H1 (cell line): ENCODE data around the gene TADA3. TPM values are rescaled to one million over a fixed set of nuclear protein-coding genes. Genes with fewer than 3 reads are reported as not detected.

Source experiments
- CTCF ChIA-PET: fragments of 300-600 bp; sonication (Branson Sonifier 250); formaldehyde crosslinking; loops from one replicate; lab custom pipeline; 2021; ENCODE audit not compliant: partially characterized antibody; lab: Charles Lee
- POLR2A ChIA-PET: fragments of 300-600 bp; sonication (Branson Sonifier 250); formaldehyde crosslinking; loops from one replicate; lab custom pipeline; 2021; ENCODE audit warnings: inconsistent platforms; ENCODE audit not compliant: partially characterized antibody; lab: Charles Lee
- DNase-seq, 2 experiments: peaks; one replicate each; pipeline versions ENCODE4 v3.0.0 to v3.0.0-alpha.2; 2010 to 2022; ENCODE audit warnings: low spot score in 2 of 2, low read depth in 1 of 2, mixed read lengths in 1 of 2
- FAIRE-seq: peaks from 2 replicates; lab custom pipeline; 2011; peaks lifted over from hg19 to GRCh38; lab: Jason Lieb, UNC
- H2AFZ ChIP-seq: 2 replicates; pipeline ENCODE4 v1.8.1; 2012; ENCODE audit warnings: low read length, inconsistent platforms
- H2AK5ac ChIP-seq: 2 replicates; pipeline ENCODE4 v1.6.1; 2013; ENCODE audit warnings: low read depth, low read length
- H2BK120ac ChIP-seq: replicated peaks from 2 replicates; pipeline ENCODE3; 2013; ENCODE audit warnings: low read depth, low read length, inconsistent platforms
- H2BK12ac ChIP-seq: 2 replicates; pipeline ENCODE4 v1.6.1; 2013; ENCODE audit warnings: low read depth, low read length
- H2BK15ac ChIP-seq: 2 replicates; pipeline ENCODE4 v1.6.1; 2013; ENCODE audit warnings: low read length
- H2BK20ac ChIP-seq: 2 replicates; pipeline ENCODE4 v1.6.1; 2013; ENCODE audit warnings: low read length
- H2BK5ac ChIP-seq: 2 replicates; pipeline ENCODE4 v1.6.1; 2013; ENCODE audit warnings: low read depth, low read length
- H3K14ac ChIP-seq: 2 replicates; pipeline ENCODE4 v1.6.1; 2013; ENCODE audit warnings: inconsistent platforms; ENCODE audit not compliant: insufficient read length
- H3K18ac ChIP-seq: 2 replicates; pipeline ENCODE4 v1.6.1; 2013; ENCODE audit warnings: low read length; ENCODE audit errors: extremely low read depth
- H3K23ac ChIP-seq: 2 replicates; pipeline ENCODE4 v1.6.1; 2013; ENCODE audit warnings: inconsistent platforms; ENCODE audit not compliant: insufficient read length
- H3K23me2 ChIP-seq: 2 replicates; pipeline ENCODE4 v1.6.1; 2013; ENCODE audit warnings: low read depth, low read length
- H3K27ac ChIP-seq: 2 replicates; pipeline ENCODE4 v1.6.1; 2011; ENCODE audit warnings: low read depth, low read length, inconsistent platforms
- H3K27me3 ChIP-seq, 4 experiments: replicated peaks in 1 of 4; 1 replicate in 1 of 4; 2 replicates in 3 of 4; pipeline versions ENCODE4 v1.6.1 to v1.8.1; 2011 to 2013; ENCODE audit warnings: low read length in 3 of 4, mild to moderate bottlenecking in 3 of 4, inconsistent platforms in 2 of 4, mixed read lengths in 2 of 4, moderate library complexity in 1 of 4; ENCODE audit not compliant: control insufficient read depth in 3 of 4, insufficient read depth in 3 of 4; ENCODE audit errors: extremely low read depth in 1 of 4
- H3K36me3 ChIP-seq, 4 experiments: 2 replicates each; pipeline versions ENCODE4 v1.6.1 to v1.8.1; 2011 to 2013; ENCODE audit warnings: mild to moderate bottlenecking in 4 of 4, low read length in 3 of 4, moderate library complexity in 2 of 4, control low read depth in 1 of 4, inconsistent platforms in 1 of 4; ENCODE audit not compliant: insufficient read depth in 4 of 4, control insufficient read depth in 2 of 4
- H3K4ac ChIP-seq: replicated peaks from 2 replicates; pipeline ENCODE3; 2013; ENCODE audit warnings: low read length, low read depth, mixed read lengths, inconsistent platforms; ENCODE audit not compliant: insufficient read length
- H3K4me1 ChIP-seq, 4 experiments: replicated peaks in 1 of 4; 1 replicate in 1 of 4; 2 replicates in 3 of 4; pipeline versions ENCODE4 v1.6.1 to v1.8.1; 2011 to 2013; ENCODE audit warnings: low read length in 3 of 4, inconsistent platforms in 2 of 4, mixed read lengths in 1 of 4; ENCODE audit not compliant: insufficient read depth in 4 of 4, control insufficient read depth in 3 of 4
- H3K4me2 ChIP-seq, 2 experiments: 2 replicates each; pipeline versions ENCODE4 v1.6.1 to v1.8.1; 2011 to 2013; ENCODE audit warnings: low read depth in 2 of 2, low read length in 2 of 2, control low read depth in 1 of 2, inconsistent platforms in 1 of 2, mild to moderate bottlenecking in 1 of 2; ENCODE audit not compliant: insufficient read depth in 1 of 2
- H3K4me3 ChIP-seq, 4 experiments: fragments of 200-600, 300-600 bp in 1 of 4; sonication (generic), shearing (Covaris generic), sonication (Bioruptor Twin) in 1 of 4; 2 replicates each; pipeline versions ENCODE4 v1.5.1 to v1.8.1; 2011 to 2016; ENCODE audit warnings: low read length in 4 of 4, low read depth in 3 of 4, control low read depth in 2 of 4, inconsistent platforms in 2 of 4, mild to moderate bottlenecking in 2 of 4, mixed read lengths in 1 of 4, moderate library complexity in 1 of 4; ENCODE audit not compliant: insufficient read depth in 2 of 4; ENCODE audit errors: extremely low read depth in 1 of 4
- H3K56ac ChIP-seq: replicated peaks from 2 replicates; pipeline ENCODE3; 2013; ENCODE audit warnings: low read depth, mild to moderate bottlenecking, mixed read lengths, low read length, inconsistent platforms; ENCODE audit not compliant: insufficient read length
- H3K79me1 ChIP-seq: 2 replicates; pipeline ENCODE4 v1.6.1; 2013; ENCODE audit warnings: low read depth, low read length, control low read depth
- H3K79me2 ChIP-seq, 2 experiments: 2 replicates each; pipeline versions ENCODE4 v1.6.1 to v1.8.1; 2012 to 2013; ENCODE audit warnings: low read length in 2 of 2, mild to moderate bottlenecking in 2 of 2, inconsistent platforms in 1 of 2; ENCODE audit not compliant: insufficient read depth in 2 of 2, control insufficient read depth in 1 of 2
- H3K9ac ChIP-seq, 4 experiments: replicated peaks in 1 of 4; 1 replicate in 1 of 4; 2 replicates in 3 of 4; pipeline versions ENCODE4 v1.6.1 to v1.8.1; 2011 to 2013; ENCODE audit warnings: low read depth in 3 of 4, low read length in 3 of 4, control low read depth in 2 of 4, mild to moderate bottlenecking in 2 of 4, moderate library complexity in 2 of 4, inconsistent platforms in 1 of 4; ENCODE audit errors: extremely low read depth in 1 of 4
- H3K9me3 ChIP-seq, 2 experiments: 2 replicates each; pipeline versions ENCODE4 v1.6.1 to v1.8.1; 2012 to 2013; ENCODE audit warnings: mild to moderate bottlenecking in 2 of 2, moderate library complexity in 2 of 2, control low read depth in 1 of 2, inconsistent platforms in 1 of 2, low read depth in 1 of 2, low read length in 1 of 2, mixed read lengths in 1 of 2; ENCODE audit not compliant: insufficient read depth in 2 of 2
- H4K20me1 ChIP-seq, 2 experiments: replicated peaks in 1 of 2; 2 replicates each; pipeline versions ENCODE3 to v1.8.1; 2011 to 2013; ENCODE audit warnings: inconsistent platforms in 2 of 2, low read length in 2 of 2, mild to moderate bottlenecking in 1 of 2; ENCODE audit not compliant: insufficient read depth in 2 of 2, control insufficient read depth in 1 of 2
- H4K5ac ChIP-seq: 2 replicates; pipeline ENCODE4 v1.6.1; 2013; ENCODE audit warnings: low read length, low read depth, mixed read lengths, inconsistent platforms; ENCODE audit not compliant: insufficient read length
- H4K8ac ChIP-seq: 2 replicates; pipeline ENCODE4 v1.8.0; 2013; ENCODE audit warnings: mild to moderate bottlenecking, moderate library complexity, low read length, inconsistent platforms; ENCODE audit not compliant: insufficient read depth; ENCODE audit errors: extremely low read depth
- H4K91ac ChIP-seq: replicated peaks from 2 replicates; pipeline ENCODE3; 2013; ENCODE audit warnings: low read length, mixed read lengths, inconsistent platforms; ENCODE audit not compliant: insufficient read length
- CHD2 ChIP-seq: IDR thresholded peaks from 2 replicates; pipeline ENCODE4 v1.6.1; 2012; ENCODE audit warnings: low read length, improper control_type of control experiment
- NANOG ChIP-seq: IDR thresholded peaks from 2 replicates; pipeline ENCODE4 v1.6.1; 2011; ENCODE audit warnings: low read length, low read depth, mild to moderate bottlenecking, inconsistent platforms; ENCODE audit not compliant: insufficient read depth, poor library complexity, severe bottlenecking
- NRF1 ChIP-seq: IDR thresholded peaks from 2 replicates; pipeline ENCODE4 v1.6.1; 2011; ENCODE audit warnings: mild to moderate bottlenecking, low read depth, low read length, improper control_type of control experiment
- USF2 ChIP-seq: IDR thresholded peaks from 2 replicates; pipeline ENCODE4 v1.6.1; 2011; ENCODE audit warnings: low read length, improper control_type of control experiment
- YY1 ChIP-seq: IDR thresholded peaks from 2 replicates; pipeline ENCODE4 v1.6.1; 2011; ENCODE audit warnings: low read depth, mild to moderate bottlenecking, low read length
- ZNF274 ChIP-seq: IDR thresholded peaks from 2 replicates; pipeline ENCODE4 v1.7.0; 2012; ENCODE audit warnings: low read length, borderline replicate concordance; ENCODE audit errors: extremely low read depth
- WGBS, 2 experiments: shearing (Covaris generic) in 1 of 2; methylation state at CpG; one replicate each; pipeline versions ENCODE4 v1.1.6 to v1.1.7; 2013 to 2015; ENCODE audit warnings: low lambda C conversion rate in 2 of 2, mixed read lengths in 2 of 2, inconsistent platforms in 1 of 2, low coverage in 1 of 2, missing lambda C conversion rate in 1 of 2; ENCODE audit not compliant: insufficient replicate concordance in 2 of 2, insufficient coverage in 1 of 2, insufficient read length in 1 of 2; ENCODE audit errors: extremely low coverage in 1 of 2, missing lambda C conversion rate in 1 of 2; 5-methylcytosine and 5-hydroxymethylcytosine counted together
- polyA plus RNA-seq, 7 experiments: library from polyadenylated mRNA; depleted of rRNA in 3 of 7; stranded (reverse) in 5 of 7; unstranded in 2 of 7; fragments of >200 nt in 5 of 7; fragments of 200-250 nt in 2 of 7; gene quantifications; 1 replicate in 5 of 7; 2 replicates in 1 of 7; 4 replicates in 1 of 7; pipeline versions ENCODE4 v1.2.1 to v1.2.3, GENCODE V29; 2011 to 2013; ENCODE audit warnings: missing spikeins in 2 of 7, mixed read lengths in 2 of 7
- total RNA-seq: library from RNA; stranded (reverse); fragmentation: NEBNext Ultra II Directional; extraction: Animal tissue kit (Norgen Biotek cat#: 25700); gene quantifications from 2 replicates; pipeline ENCODE4 v1.2.1, GENCODE V29; 2021

TADA3 gene
- total and polyA plus RNA-seq, 2 of the 8 experiments (the other 6 are each of a cell fraction or from before 2014, with no cell fraction given): 43.4 to 50.3 TPM

GRCh38 chr3:9781978-9782603 lies 10.2 kb downstream of the TADA3 start:
- Histone ChIP-seq H3K4ac (no peak overlapping the region), H3K9ac (no peak overlapping the region), H2BK5ac (no peak overlapping the region), H3K4me2 (no peak overlapping the region), H3K27me3 (peaks cover 0 to 3% (median 0%) of the 10 kb centered on the region in 4 experiments; a peak in 1 of 7 replicates), H4K5ac (no peak overlapping the region), H3K18ac (no peak overlapping the region), H3K14ac (no peak overlapping the region), H3K36me3 (peaks cover 4 to 43% (median 25%) of the 10 kb centered on the region in 4 experiments), H4K8ac (no peak overlapping the region), H2BK120ac (no peak overlapping the region), H3K56ac (no peak overlapping the region), H3K4me1 (no peaks in the 10 kb centered on the region), H3K79me1 (no peaks in the 10 kb centered on the region), H3K4me3 (no peak overlapping the region), H3K23ac (no peak overlapping the region), H4K91ac (no peak overlapping the region), H2BK12ac (no peak overlapping the region), H3K23me2 (no peaks in the 10 kb centered on the region), H3K9me3 (no peaks in the 10 kb centered on the region), H2BK20ac (no peak overlapping the region), H3K27ac (no peak overlapping the region), H2AFZ (no peak overlapping the region), H3K79me2 (no peaks in the 10 kb centered on the region), H2AK5ac (no peak overlapping the region), H2BK15ac (no peak overlapping the region), H4K20me1 (peaks cover 0 to 1% of the 10 kb centered on the region in 2 experiments)
- TF ChIP-seq CHD2 (no peak), NANOG (no peak), ZNF274 (no peak), USF2 (no peak), YY1 (no peak), NRF1 (no peak)
- FAIRE-seq (no peak), DNase-seq (no peak)
- ChIA-PET POLR2A (interaction anchor here (0.8 to 2.3 kb wide), 4 partner anchors 10 to 32 kb away, joined by 3 to 9 read pairs (median 6); partner anchors contain the start of gene OGG1), CTCF (interaction anchor here (0.7 to 3.9 kb wide), 8 partner anchors 8 to 655 kb away, joined by 3 to 11 read pairs (median 4); no protein-coding TSS in a partner anchor)
- 84% methylated on average over 3 of the region's 3 CpGs; no CpG with 5 or more reads in 1 of the 2 experiments for WGBS, 2 experiments
